Measurements from ENCODE around the gene CIB4.
A peak's percentile ranks its signal among the peaks of the same experiment; 100 is the strongest.

Gene CIB4

GRCh38 chr2:26626606-26627005 lies 14.6 kb downstream of the CIB4 start:
- TF ChIP-seq CTCF (IDR thresholded peaks at IDR 0.05; ENCODE audit: low read length, missing control alignments): no peak
- H3K4me3 ChIP-seq (replicated peaks; ENCODE audit: low read depth, low read length): no peak overlapping the region
- DNase-seq (ENCODE audit: low read depth): no peak

- no peak for TF ChIP-seq CTCF (IDR thresholded peaks at IDR 0.05; ENCODE audit: low read length, missing control alignments)
- H3K4me3 ChIP-seq (replicated peaks; ENCODE audit: low read depth, low read length): no peak overlapping the region
- peak; percentile 31 for DNase-seq (ENCODE audit: low read depth)
Observed at GRCh38 chr2:26623541-26624495, 17.3 kb downstream of the CIB4 start.

GRCh38 chr2:26621469-26622199 lies 19.5 kb downstream of the CIB4 start:
- TF ChIP-seq CTCF (IDR thresholded peaks at IDR 0.05; ENCODE audit: low read length, missing control alignments): no peak
- DNase-seq (ENCODE audit: low read depth): no peak
- H3K4me3 ChIP-seq (replicated peaks; ENCODE audit: low read depth, low read length): no peak overlapping the region

GRCh38 chr2:26620031-26620605 lies 21.0 kb downstream of the CIB4 start:
- H3K4me3 ChIP-seq (replicated peaks; ENCODE audit: low read depth, low read length): no peak overlapping the region
- DNase-seq (ENCODE audit: low read depth): no peak
- TF ChIP-seq CTCF (IDR thresholded peaks at IDR 0.05; ENCODE audit: low read length, missing control alignments): no peak

GRCh38 chr2:26619521-26619951 lies 21.6 kb downstream of the CIB4 start:
- no peak for TF ChIP-seq CTCF (IDR thresholded peaks at IDR 0.05; ENCODE audit: low read length, missing control alignments)
- H3K4me3 ChIP-seq (replicated peaks; ENCODE audit: low read depth, low read length): no peak overlapping the region
- DNase-seq (ENCODE audit: low read depth): no peak

GRCh38 chr2:26619096-26619495 lies 22.1 kb downstream of the CIB4 start:
- no peak for DNase-seq (ENCODE audit: low read depth)
- no peak for TF ChIP-seq CTCF (IDR thresholded peaks at IDR 0.05; ENCODE audit: low read length, missing control alignments)
- H3K4me3 ChIP-seq (replicated peaks; ENCODE audit: low read depth, low read length): no peak overlapping the region

All from fibroblast of pulmonary artery (primary cell).